ENCODE measurements around the gene EML3. TPM values are rescaled to one million over a fixed set of nuclear protein-coding genes. Genes with fewer than 3 reads are reported as not detected.

Gene EML3
- total and polyA plus RNA-seq, 2 of the 13 experiments (the other 11 are each of a cell fraction or from before 2014, with no cell fraction given): 10.6 to 12.3 TPM

GRCh38 chr11:62601372-62602140 lies 11.0 kb downstream of the EML3 start, which contains the start of gene MTA2 (continued):
- TF ChIP-seq SNAPC2 (CRISPR knock-in tag; IDR thresholded peaks at IDR 0.05) (no peak), KAT8 (CRISPR knock-in tag; IDR thresholded peaks at IDR 0.05) (peak; percentile 54), ZNF776 (CRISPR knock-in tag; IDR thresholded peaks at IDR 0.05) (peak; percentile 84; the same call in 1 of the 2 replicates), HDAC1 (CRISPR knock-in tag; IDR thresholded peaks at IDR 0.05) (peak; percentile 81), NFE2 (CRISPR knock-in tag; IDR thresholded peaks at IDR 0.05) (no peak), ZNF468 (CRISPR knock-in tag; IDR thresholded peaks at IDR 0.05) (no peak), PHF8 (CRISPR knock-in tag; IDR thresholded peaks at IDR 0.05) (peak; percentile 71), BORCS8-MEF2B (CRISPR knock-in tag; IDR thresholded peaks at IDR 0.05) (0 out of 2 replicates have a peak, but pooled peaks have one; percentile 10), KDM5A (IDR thresholded peaks at IDR 0.05; ENCODE audit: borderline replicate concordance, low read length) (no peak), ZNF652 (CRISPR knock-in tag; IDR thresholded peaks at IDR 0.05; ENCODE audit: borderline replicate concordance, low read depth) (peak; percentile 99), SNAPC4 (CRISPR knock-in tag; IDR thresholded peaks at IDR 0.05) (no peak; the same call in 1 of the 2 replicates), CTCF (CRISPR knock-in tag; IDR thresholded peaks at IDR 0.05) (0 out of 2 replicates have a peak, but pooled peaks have one; percentile 2), MXD4 (CRISPR knock-in tag; IDR thresholded peaks at IDR 0.05) (peak; percentile 49; the same call in 1 of the 2 replicates), ZNF354B (CRISPR knock-in tag; IDR thresholded peaks at IDR 0.05) (no peak), ZNF761 (CRISPR knock-in tag; conservative IDR thresholded peaks at IDR 0.05) (no peak), ATF2 (CRISPR knock-in tag; IDR thresholded peaks at IDR 0.05) (no peak), BRCA1 (CRISPR knock-in tag; IDR thresholded peaks at IDR 0.05) (no peak), MED13 (CRISPR knock-in tag; IDR thresholded peaks at IDR 0.05) (no peak), STAT6 (CRISPR knock-in tag; IDR thresholded peaks at IDR 0.05; ENCODE audit: borderline replicate concordance) (no peak)

All from HepG2 (cell line).